ENCODE measurements around the gene SLC19A1.

The SLC19A1 gene

DNA sequence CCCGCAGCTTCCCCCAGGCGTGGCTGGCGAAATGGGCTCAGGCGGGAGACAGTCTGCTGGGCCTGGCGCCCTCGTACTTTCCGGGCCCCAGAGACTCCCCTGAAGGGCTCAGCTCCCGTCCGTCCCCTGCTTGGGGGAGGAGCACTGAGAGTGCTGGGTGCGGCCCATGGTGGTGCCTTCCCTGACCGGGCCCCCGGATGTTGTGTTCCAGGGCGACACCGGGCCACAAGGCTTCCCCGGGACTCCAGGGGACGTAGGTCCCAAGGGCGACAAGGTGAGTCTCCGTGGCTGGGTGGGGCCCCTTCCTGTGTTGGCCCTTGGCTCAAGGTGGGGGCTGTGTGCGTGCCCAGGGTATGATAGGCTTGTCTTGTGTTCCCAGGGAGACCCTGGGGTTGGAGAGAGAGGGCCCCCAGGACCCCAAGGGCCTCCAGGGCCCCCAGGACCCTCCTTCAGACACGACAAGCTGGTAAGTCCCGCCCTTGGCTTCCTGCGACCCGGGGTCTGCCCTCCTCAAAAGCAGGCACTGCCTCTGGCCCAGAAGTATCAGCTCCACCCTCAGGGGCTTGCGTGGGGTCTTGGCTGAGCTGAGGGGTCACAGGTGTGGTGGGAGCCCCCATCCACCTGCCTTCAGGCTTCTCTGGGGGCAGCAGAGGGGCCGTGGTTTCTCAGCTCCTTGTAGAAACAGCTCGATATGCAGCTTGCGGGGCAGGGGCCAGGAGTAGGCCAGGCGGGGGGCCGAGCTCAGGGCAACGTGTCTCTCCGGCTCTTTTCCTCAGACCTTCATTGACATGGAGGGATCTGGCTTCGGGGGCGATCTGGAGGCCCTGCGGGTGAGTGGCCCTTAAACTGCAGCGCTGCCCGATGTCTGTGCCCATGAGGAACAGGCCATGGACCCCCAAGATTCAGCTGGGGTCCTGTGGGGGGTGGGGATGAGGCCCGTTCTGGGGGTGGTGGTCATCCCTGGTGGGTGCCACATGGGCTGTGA, 62.3 kb downstream of the SLC19A1 start:
- H3K4me3 ChIP-seq (ENCODE audit: low read depth, low read length), result no peak overlapping the region
- H3K27me3 ChIP-seq, result no peaks in the 10 kb centered on the region
- no peaks in the 10 kb centered on the region for H3K36me3 ChIP-seq
- H3K9me3 ChIP-seq, result no peaks in the 10 kb centered on the region
- no peak for DNase-seq
- H3K4me1 ChIP-seq, result peaks cover 3% of the 10 kb centered on the region
- TF ChIP-seq, protein P1, sequence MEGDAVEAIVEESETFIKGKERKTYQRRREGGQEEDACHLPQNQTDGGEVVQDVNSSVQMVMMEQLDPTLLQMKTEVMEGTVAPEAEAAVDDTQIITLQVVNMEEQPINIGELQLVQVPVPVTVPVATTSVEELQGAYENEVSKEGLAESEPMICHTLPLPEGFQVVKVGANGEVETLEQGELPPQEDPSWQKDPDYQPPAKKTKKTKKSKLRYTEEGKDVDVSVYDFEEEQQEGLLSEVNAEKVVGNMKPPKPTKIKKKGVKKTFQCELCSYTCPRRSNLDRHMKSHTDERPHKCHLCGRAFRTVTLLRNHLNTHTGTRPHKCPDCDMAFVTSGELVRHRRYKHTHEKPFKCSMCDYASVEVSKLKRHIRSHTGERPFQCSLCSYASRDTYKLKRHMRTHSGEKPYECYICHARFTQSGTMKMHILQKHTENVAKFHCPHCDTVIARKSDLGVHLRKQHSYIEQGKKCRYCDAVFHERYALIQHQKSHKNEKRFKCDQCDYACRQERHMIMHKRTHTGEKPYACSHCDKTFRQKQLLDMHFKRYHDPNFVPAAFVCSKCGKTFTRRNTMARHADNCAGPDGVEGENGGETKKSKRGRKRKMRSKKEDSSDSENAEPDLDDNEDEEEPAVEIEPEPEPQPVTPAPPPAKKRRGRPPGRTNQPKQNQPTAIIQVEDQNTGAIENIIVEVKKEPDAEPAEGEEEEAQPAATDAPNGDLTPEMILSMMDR (IDR thresholded peaks at IDR 0.05; ENCODE audit: low read depth, low read length), result no peak

GRCh38 chr21:45478816-45479669, 63.2 kb downstream of the SLC19A1 start:
- TF ChIP-seq, protein P1 (IDR thresholded peaks at IDR 0.05; ENCODE audit: low read depth, low read length), result no peak
- Histone ChIP-seq H3K36me3 (no peaks in the 10 kb centered on the region), H3K9me3 (no peaks in the 10 kb centered on the region), H3K27me3 (no peaks in the 10 kb centered on the region), H3K4me1 (peaks cover 3% of the 10 kb centered on the region), H3K4me3 (ENCODE audit: low read depth, low read length) (no peak overlapping the region)
- DNase-seq, result no peak

GRCh38 chr21:45478115-45478801, 64.0 kb downstream of the SLC19A1 start:
- no peaks in the 10 kb centered on the region for H3K9me3 ChIP-seq
- H3K4me3 ChIP-seq (ENCODE audit: low read depth, low read length), result peak overlapping the region; percentile 31
- peak; percentile 83 for DNase-seq
- peaks cover 3% of the 10 kb centered on the region for H3K4me1 ChIP-seq
- H3K27me3 ChIP-seq, result no peaks in the 10 kb centered on the region
- no peaks in the 10 kb centered on the region for H3K36me3 ChIP-seq
- TF ChIP-seq, protein P1 (IDR thresholded peaks at IDR 0.05; ENCODE audit: low read depth, low read length), result peak; percentile 78

GRCh38 chr21:45477176-45478114, 64.8 kb downstream of the SLC19A1 start:
- peaks cover 3% of the 10 kb centered on the region for H3K4me1 ChIP-seq
- DNase-seq, result no peak
- H3K27me3 ChIP-seq, result no peaks in the 10 kb centered on the region
- peak overlapping the region; percentile 31 for H3K4me3 ChIP-seq (ENCODE audit: low read depth, low read length)
- no peaks in the 10 kb centered on the region for H3K9me3 ChIP-seq
- no peaks in the 10 kb centered on the region for H3K36me3 ChIP-seq
- TF ChIP-seq, protein P1 (IDR thresholded peaks at IDR 0.05; ENCODE audit: low read depth, low read length), result no peak

DNA sequence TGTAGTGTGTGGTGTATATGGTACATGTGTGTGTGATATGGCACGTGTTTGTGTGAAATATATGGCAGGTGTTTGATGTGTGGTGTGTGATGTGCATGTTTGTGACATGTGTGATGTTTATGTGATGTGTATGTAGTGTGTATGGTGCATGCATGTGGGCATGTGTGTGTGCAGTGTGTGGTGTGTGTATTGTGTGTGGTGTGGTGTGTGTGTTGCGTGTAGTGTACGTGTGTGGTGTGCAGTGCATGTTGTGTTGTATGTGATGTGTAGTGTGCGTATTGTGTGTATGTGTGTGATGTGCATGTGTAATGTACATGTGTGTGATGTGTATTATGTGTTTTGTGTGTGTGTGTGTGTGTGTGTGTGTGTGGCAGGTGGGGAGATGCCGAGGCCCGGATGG, 65.7 kb downstream of the SLC19A1 start:
- Histone ChIP-seq H3K4me1 (peaks cover 3% of the 10 kb centered on the region), H3K36me3 (no peaks in the 10 kb centered on the region), H3K9me3 (no peaks in the 10 kb centered on the region), H3K4me3 (ENCODE audit: low read depth, low read length) (no peak overlapping the region), H3K27me3 (no peaks in the 10 kb centered on the region)
- TF ChIP-seq, protein P1 (IDR thresholded peaks at IDR 0.05; ENCODE audit: low read depth, low read length), result no peak
- DNase-seq, result no peak

Measured in BE2C (cell line).